ENCODE measurements around the gene BSND.

The BSND gene

GRCh38 chr1:54979327-54979891 is 19.3 kb upstream of the BSND start:
- TF ChIP-seq, protein P1, sequence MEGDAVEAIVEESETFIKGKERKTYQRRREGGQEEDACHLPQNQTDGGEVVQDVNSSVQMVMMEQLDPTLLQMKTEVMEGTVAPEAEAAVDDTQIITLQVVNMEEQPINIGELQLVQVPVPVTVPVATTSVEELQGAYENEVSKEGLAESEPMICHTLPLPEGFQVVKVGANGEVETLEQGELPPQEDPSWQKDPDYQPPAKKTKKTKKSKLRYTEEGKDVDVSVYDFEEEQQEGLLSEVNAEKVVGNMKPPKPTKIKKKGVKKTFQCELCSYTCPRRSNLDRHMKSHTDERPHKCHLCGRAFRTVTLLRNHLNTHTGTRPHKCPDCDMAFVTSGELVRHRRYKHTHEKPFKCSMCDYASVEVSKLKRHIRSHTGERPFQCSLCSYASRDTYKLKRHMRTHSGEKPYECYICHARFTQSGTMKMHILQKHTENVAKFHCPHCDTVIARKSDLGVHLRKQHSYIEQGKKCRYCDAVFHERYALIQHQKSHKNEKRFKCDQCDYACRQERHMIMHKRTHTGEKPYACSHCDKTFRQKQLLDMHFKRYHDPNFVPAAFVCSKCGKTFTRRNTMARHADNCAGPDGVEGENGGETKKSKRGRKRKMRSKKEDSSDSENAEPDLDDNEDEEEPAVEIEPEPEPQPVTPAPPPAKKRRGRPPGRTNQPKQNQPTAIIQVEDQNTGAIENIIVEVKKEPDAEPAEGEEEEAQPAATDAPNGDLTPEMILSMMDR (IDR thresholded peaks at IDR 0.05; ENCODE audit: low read depth, low read length) = no peak
- in situ Hi-C loops (cut with HindIII; ENCODE audit: low sequenced_read_pairs) = no loop called here
- H3K4me3 ChIP-seq (ENCODE audit: low read depth, low read length) = no peak overlapping the region
- DNase-seq (ENCODE audit: low read depth, low spot score) = no peak

DNA sequence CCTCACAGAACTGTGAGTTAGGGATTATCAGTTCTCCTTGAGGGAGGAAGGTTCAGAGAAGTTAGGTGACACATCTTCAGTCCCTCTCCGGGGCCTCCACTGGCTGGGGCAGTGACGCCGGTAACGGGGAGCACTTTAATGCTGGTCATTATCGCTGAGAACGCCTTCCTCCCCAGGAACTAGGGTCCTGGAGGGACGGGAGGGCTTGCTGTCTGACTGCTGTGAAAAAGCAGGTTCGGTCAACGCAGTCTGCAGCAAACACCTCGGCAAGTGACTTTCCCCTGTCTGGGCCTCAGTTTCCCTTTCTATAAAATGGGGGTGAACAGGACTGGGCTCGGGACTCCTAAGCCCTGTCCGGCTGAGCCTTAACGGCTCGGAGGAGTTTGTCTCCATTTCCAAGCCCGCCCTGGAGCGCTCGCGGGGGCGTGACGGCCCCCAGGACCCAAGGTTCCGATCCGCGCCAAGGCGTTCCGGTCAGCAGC is 18.6 kb upstream of the BSND start:
- H3K4me3 ChIP-seq (ENCODE audit: low read depth, low read length) = peak overlapping the region; percentile 13
- in situ Hi-C loops (cut with HindIII; ENCODE audit: low sequenced_read_pairs) = no loop called here
- DNase-seq (ENCODE audit: low read depth, low spot score) = no peak
- TF ChIP-seq, protein P1 (IDR thresholded peaks at IDR 0.05; ENCODE audit: low read depth, low read length) = no peak

- peak within 1 kb of the TSS; percentile 13 for H3K4me3 ChIP-seq (ENCODE audit: low read depth, low read length)
- no peak for DNase-seq (ENCODE audit: low read depth, low spot score)
- in situ Hi-C loops (cut with HindIII; ENCODE audit: low sequenced_read_pairs) = no loop called here
- TF ChIP-seq, protein P1 (IDR thresholded peaks at IDR 0.05; ENCODE audit: low read depth, low read length) = no peak
Measured at GRCh38 chr1:54980528-54981241, 18.0 kb upstream of the BSND start, which contains the start of gene TMEM61. TMEM61 (plus strand) TSS chr1:54980628; CDS start chr1:54981066, 438 bp downstream.

- H3K4me3 ChIP-seq (ENCODE audit: low read depth, low read length) = no peak overlapping the region
- in situ Hi-C loops (cut with HindIII; ENCODE audit: low sequenced_read_pairs) = no loop called here
- TF ChIP-seq, protein P1 (IDR thresholded peaks at IDR 0.05; ENCODE audit: low read depth, low read length) = no peak
- DNase-seq (ENCODE audit: low read depth, low spot score) = no peak
Measured at GRCh38 chr1:54981466-54981865, 17.3 kb upstream of the BSND start.

DNA sequence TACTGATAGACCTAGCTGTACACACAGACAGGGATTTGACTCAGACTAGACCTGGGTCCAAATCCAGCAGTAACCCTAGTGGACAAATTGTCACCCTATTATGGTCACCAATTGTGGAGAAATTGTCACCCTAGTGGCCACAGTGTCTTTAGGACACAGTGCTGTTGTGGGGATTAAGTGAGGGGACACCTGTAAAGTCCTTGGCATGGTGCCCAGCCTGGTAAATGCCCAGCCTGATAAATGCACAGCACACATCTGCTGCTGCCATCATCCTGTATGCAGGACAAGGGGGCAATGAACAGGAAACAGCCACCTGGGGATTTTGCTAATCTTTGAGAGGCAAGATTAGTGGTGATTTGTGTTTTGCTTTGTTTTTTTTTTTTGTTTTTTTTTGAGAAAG is 16.0 kb upstream of the BSND start:
- TF ChIP-seq, protein P1 (IDR thresholded peaks at IDR 0.05; ENCODE audit: low read depth, low read length) = peak; percentile 3
- no peak overlapping the region for H3K4me3 ChIP-seq (ENCODE audit: low read depth, low read length)
- in situ Hi-C loops (cut with HindIII; ENCODE audit: low sequenced_read_pairs) = no loop called here
- no peak for DNase-seq (ENCODE audit: low read depth, low spot score)

GRCh38 chr1:54984131-54984842 is 14.4 kb upstream of the BSND start:
- in situ Hi-C loops (cut with HindIII; ENCODE audit: low sequenced_read_pairs) = no loop called here
- no peak overlapping the region for H3K4me3 ChIP-seq (ENCODE audit: low read depth, low read length)
- no peak for DNase-seq (ENCODE audit: low read depth, low spot score)
- TF ChIP-seq, protein P1 (IDR thresholded peaks at IDR 0.05; ENCODE audit: low read depth, low read length) = no peak
